A549 (cell line): Measurements from ENCODE around the gene CTXN2. TPM values are rescaled to one million over a fixed set of nuclear protein-coding genes. Genes with fewer than 3 reads are reported as not detected.

Source experiments
- ATAC-seq, 2 experiments: fragments of 200-7000 bp in 1 of 2; fragments of >200 bp in 1 of 2; cut with Nextera tagmentation in 1 of 2; cut with Tn5 transposase in 1 of 2; 3 replicates each; pipeline versions ENCODE4 v1.8.0 to v1.9.1; 2018 to 2020; ENCODE audit warnings: mild to moderate bottlenecking in 1 of 2, moderate library complexity in 1 of 2
- CTCF ChIA-PET: fragments of 300-600 bp; sonication (Branson Sonifier 250); formaldehyde crosslinking; extraction: SDS; loops from one replicate; lab custom pipeline; 2021; ENCODE audit warnings: antibody characterized with exemption, inconsistent platforms; lab: Yijun Ruan, JAX
- POLR2A ChIA-PET: fragments of 350-600 bp; formaldehyde crosslinking; extraction: SDS; loops from one replicate; lab custom pipeline; 2021; ENCODE audit warnings: antibody characterized with exemption, inconsistent platforms; lab: Yijun Ruan, JAX
- DNase-seq, 2 experiments: peaks; one replicate each; pipeline versions ENCODE4 v3.0.0 to v3.0.0-alpha.2; 2011 to 2016; ENCODE audit warnings: low read depth in 1 of 2, low spot score in 1 of 2
- FAIRE-seq: peaks from 2 replicates; lab custom pipeline; 2011; peaks lifted over from hg19 to GRCh38; lab: Jason Lieb, UNC
- H3K27ac ChIP-seq, 2 experiments: fragments of >200 bp; sonication (Bioruptor Twin); formaldehyde crosslinking; 3 replicates each; pipeline ENCODE4 v1.5.1; 2016 to 2017
- H3K4me1 ChIP-seq: fragments of >200 bp; sonication (Bioruptor Twin); formaldehyde crosslinking; 3 replicates; pipeline ENCODE4 v1.6.1; 2016
- H3K4me2 ChIP-seq: fragments of >200 bp; sonication (Bioruptor Twin); formaldehyde crosslinking; 3 replicates; pipeline ENCODE4 v1.6.1; 2016
- H3K4me3 ChIP-seq: fragments of >200 bp; sonication (Bioruptor Twin); formaldehyde crosslinking; 3 replicates; pipeline ENCODE4 v1.5.1; 2016
- H3K9me3 ChIP-seq: fragments of >200 bp; sonication (Bioruptor Twin); formaldehyde crosslinking; 3 replicates; pipeline ENCODE4 v1.6.1; 2016
- BCL3 ChIP-seq: fragments of >200 bp; sonication (Bioruptor Twin); formaldehyde crosslinking; IDR thresholded peaks from 3 replicates; pipeline ENCODE4 v1.6.1; 2016
- CBX2 ChIP-seq: fragments of 200-600 bp; sonication (generic); IDR thresholded peaks from 2 replicates; pipeline ENCODE4 v1.6.1; 2016; ENCODE audit warnings: low read depth, mild to moderate bottlenecking, borderline replicate concordance
- CTCF ChIP-seq: fragments of >200 bp; sonication (Bioruptor Twin); formaldehyde crosslinking; IDR thresholded peaks from 3 replicates; pipeline ENCODE4 v1.5.1; 2016
- EHMT2 ChIP-seq: fragments of 200-600 bp; sonication (generic); IDR thresholded peaks from 2 replicates; pipeline ENCODE4 v1.6.1; 2016; ENCODE audit warnings: antibody characterized with exemption, low read depth, mild to moderate bottlenecking, moderate library complexity
- FOSB ChIP-seq: fragments of 250-450 bp; sonication (Bioruptor Pico); IDR thresholded peaks from 2 replicates; pipeline ENCODE4 v1.5.0; 2020; ENCODE audit warnings: mild to moderate bottlenecking, moderate library complexity
- HDAC2 ChIP-seq: fragments of 200-600 bp; sonication (generic); IDR thresholded peaks from 2 replicates; pipeline ENCODE4 v1.6.1; 2016
- HES2 ChIP-seq: fragments of >200 bp; sonication (Bioruptor Twin); formaldehyde crosslinking; IDR thresholded peaks from 2 replicates; pipeline ENCODE4 v1.6.1; 2016
- HMGXB4 ChIP-seq: fragments of 250-450 bp; sonication (Bioruptor Pico); IDR thresholded peaks from 2 replicates; pipeline ENCODE4 v1.5.0; 2021; ENCODE audit warnings: mild to moderate bottlenecking, moderate library complexity, borderline replicate concordance
- HOXB5 ChIP-seq: fragments of 250-450 bp; sonication (Bioruptor Pico); IDR thresholded peaks from 2 replicates; pipeline ENCODE4 v1.5.0; 2020; ENCODE audit warnings: mild to moderate bottlenecking, moderate library complexity
- JUN ChIP-seq, 2 experiments: fragments of >200 bp; sonication (Bioruptor Twin); formaldehyde crosslinking; IDR thresholded peaks; 2 replicates in 1 of 2; 3 replicates in 1 of 2; pipeline ENCODE4 v1.6.1; 2016 to 2017
- NFE2L2 ChIP-seq: fragments of 150-350 bp; conservative IDR thresholded peaks from 2 replicates; pipeline ENCODE4 v1.6.1; 2014; ENCODE audit warnings: low read length
- PHF8 ChIP-seq: fragments of 200-600 bp; sonication (generic); IDR thresholded peaks from 2 replicates; pipeline ENCODE4 v1.6.1; 2016; ENCODE audit warnings: low read depth, mild to moderate bottlenecking, antibody characterized with exemption, moderate library complexity, borderline replicate concordance
- POLR2A ChIP-seq: IDR thresholded peaks from 2 replicates; pipeline ENCODE4 v1.6.1; 2012; ENCODE audit warnings: mild to moderate bottlenecking, low read length
- RAD21 ChIP-seq, 2 experiments: fragments of >200 bp in 1 of 2; sonication (Bioruptor Twin) in 1 of 2; formaldehyde crosslinking in 1 of 2; IDR thresholded peaks in 1 of 2; conservative IDR thresholded peaks in 1 of 2; 2 replicates in 1 of 2; 3 replicates in 1 of 2; pipeline ENCODE4 v1.6.1; 2012 to 2018; ENCODE audit warnings: inconsistent platforms in 1 of 2
- RCOR1 ChIP-seq: fragments of 150-350 bp; IDR thresholded peaks from 2 replicates; pipeline ENCODE4 v1.6.1; 2014; ENCODE audit warnings: antibody characterized with exemption, low read length, low read depth
- REST ChIP-seq: fragments of 200-600 bp; sonication (generic); IDR thresholded peaks from 2 replicates; pipeline ENCODE4 v1.6.1; 2016; ENCODE audit warnings: antibody characterized with exemption, mild to moderate bottlenecking, moderate library complexity
- ZC3H11A ChIP-seq: fragments of 450-650 bp; IDR thresholded peaks from 2 replicates; pipeline ENCODE4 v1.6.1; 2014; ENCODE audit warnings: antibody characterized with exemption, mild to moderate bottlenecking
- WGBS: methylation state at CpG from one replicate; pipeline ENCODE4 v1.1.6; 2017; ENCODE audit errors: missing lambda C conversion rate; 5-methylcytosine and 5-hydroxymethylcytosine counted together
- polyA plus RNA-seq, 4 experiments: library from polyadenylated mRNA; depleted of rRNA in 3 of 4; stranded (reverse); fragments of >200 nt; fragmentation: RNase III in 1 of 4; extraction: RNeasy Plus Mini Kit Qiagen cat#74134 plus additional on column Dnase treatment in 1 of 4; gene quantifications; 2 replicates in 3 of 4; 3 replicates in 1 of 4; pipeline ENCODE4 v1.2.3, GENCODE V29; 2011 to 2017

The CTXN2 gene
- polyA plus RNA-seq, 2 of the 4 experiments (the other 2 are of a cell fraction), result not detected

- CTCF ChIA-PET, result no interaction called here
- WGBS, result 43% methylated on average over 14 of the region's 15 CpGs
- DNase-seq, result peak in 1 of 2 experiments; percentile 26
- Histone ChIP-seq H3K4me3 (no peak overlapping the region), H3K4me2 (no peak overlapping the region), H3K27ac (no peak overlapping the region), H3K9me3 (no peaks in the 10 kb centered on the region), H3K4me1 (no peaks in the 10 kb centered on the region)
- POLR2A ChIA-PET, result no interaction called here
- TF ChIP-seq NFE2L2 (no peak), HES2 (no peak), RCOR1 (no peak), RAD21 (conservative IDR thresholded peaks at IDR 0.05 in 1 of 2, IDR thresholded peaks at IDR 0.05 in 1 of 2) (no peak), JUN (IDR thresholded peaks at IDR 0.05) (no peak), REST (peak; percentile 96), EHMT2 (peak; percentile 89; the same call in 1 of the 2 replicates), FOSB (CRISPR knock-in tag) (no peak), HMGXB4 (CRISPR knock-in tag) (no peak)
- FAIRE-seq, result no peak
- peak in 1 of 2 experiments; percentile 64; a peak in 2 of 6 replicates for ATAC-seq
These were observed 412 bp upstream of the CTXN2 start for GRCh38 chr15:48190932-48191573.

GRCh38 chr15:48202068-48202467, 10.6 kb downstream of the CTXN2 start:
- POLR2A ChIA-PET, result no interaction called here

More at GRCh38 chr15:48202068-48202467, 10.6 kb downstream of the CTXN2 start:
- no peak for DNase-seq
- CTCF ChIA-PET, result interaction anchor here (0.5 kb wide), 1 partner anchor 18 kb away, joined by 3 read pairs; no protein-coding TSS in a partner anchor
- FAIRE-seq, result no peak
- no peaks in the 10 kb centered on the region for H3K9me3 ChIP-seq
- no peak overlapping the region for H3K4me2 ChIP-seq
- ATAC-seq, result no peak
- TF ChIP-seq RCOR1 (no peak), BCL3 (no peak), ZC3H11A (no peak), CTCF (no peak), HDAC2 (no peak), POLR2A (no peak), PHF8 (no peak), HOXB5 (no peak), CBX2 (no peak)
- H3K4me3 ChIP-seq, result no peak overlapping the region
- WGBS, result 0% methylated on average over 1 of the region's 1 CpG
- H3K27ac ChIP-seq, result no peak overlapping the region
- no peaks in the 10 kb centered on the region for H3K4me1 ChIP-seq
